ENCODE data around the gene PUSL1.

The PUSL1 gene

GRCh38 chr1:1349256-1350012, 41.0 kb downstream of the PUSL1 start, which contains the start of gene DVL1:
DVL1 (minus strand) TSS chr1:1349418; CDS start chr1:1349065, 353 bp downstream.
- peak; percentile 58 for DNase-seq (ENCODE audit: low read depth)
- TF ChIP-seq CTCF (IDR thresholded peaks at IDR 0.05; ENCODE audit: insufficient read depth, low read depth, low read length, missing control alignments), result peak; percentile 48
- H3K4me3 ChIP-seq (ENCODE audit: low read length), result peak within 1 kb of the TSS; percentile 73

- H3K4me3 ChIP-seq (ENCODE audit: low read length), result peak overlapping the region; percentile 21
- DNase-seq (ENCODE audit: low read depth), result no peak
- no peak for TF ChIP-seq CTCF (IDR thresholded peaks at IDR 0.05; ENCODE audit: insufficient read depth, low read depth, low read length, missing control alignments)
These were observed 43.4 kb downstream of the PUSL1 start for GRCh38 chr1:1351511-1352427.

GRCh38 chr1:1352786-1353388, 44.5 kb downstream of the PUSL1 start:
- no peak overlapping the region for H3K4me3 ChIP-seq (ENCODE audit: low read length)
- no peak for TF ChIP-seq CTCF (IDR thresholded peaks at IDR 0.05; ENCODE audit: insufficient read depth, low read depth, low read length, missing control alignments)
- no peak for DNase-seq (ENCODE audit: low read depth)

GRCh38 chr1:1353389-1354151, 45.2 kb downstream of the PUSL1 start:
- H3K4me3 ChIP-seq (ENCODE audit: low read length), result no peak overlapping the region
- DNase-seq (ENCODE audit: low read depth), result no peak
- TF ChIP-seq CTCF (IDR thresholded peaks at IDR 0.05; ENCODE audit: insufficient read depth, low read depth, low read length, missing control alignments), result no peak

GRCh38 chr1:1354271-1355247, 46.2 kb downstream of the PUSL1 start:
- H3K4me3 ChIP-seq (ENCODE audit: low read length), result no peak overlapping the region
- TF ChIP-seq CTCF (IDR thresholded peaks at IDR 0.05; ENCODE audit: insufficient read depth, low read depth, low read length, missing control alignments), result no peak
- no peak for DNase-seq (ENCODE audit: low read depth)

Measured in epithelial cell of esophagus (primary cell).